HS-27A (cell line): ENCODE measurements around the gene PSMG4.

ENCODE experiments used
- DNase-seq: peaks from one replicate; pipeline ENCODE4 v3.0.0-alpha.2; 2012; ENCODE audit warnings: low read depth, missing footprints

Gene PSMG4

DNA sequence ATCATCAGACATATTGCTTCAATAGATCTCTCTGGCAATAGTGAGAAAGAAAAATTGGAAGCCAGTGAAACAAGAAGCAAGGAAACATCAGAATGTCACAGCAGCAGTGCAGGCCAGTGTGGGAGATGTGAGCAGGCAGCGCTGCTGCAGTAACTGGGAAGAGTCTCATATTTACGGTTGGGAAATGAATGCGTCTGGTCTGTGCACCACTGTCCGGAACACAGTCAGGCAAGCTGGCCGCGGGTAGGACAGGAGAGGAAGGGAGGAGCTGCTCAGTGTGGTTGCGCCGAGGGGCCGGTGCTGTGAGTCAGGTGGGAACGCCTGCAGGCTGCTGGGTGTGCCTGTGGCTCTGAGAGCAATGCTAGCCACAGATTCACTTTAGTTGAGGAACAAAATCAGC is 6.4 kb upstream of the PSMG4 start:
- no peak for DNase-seq

DNA sequence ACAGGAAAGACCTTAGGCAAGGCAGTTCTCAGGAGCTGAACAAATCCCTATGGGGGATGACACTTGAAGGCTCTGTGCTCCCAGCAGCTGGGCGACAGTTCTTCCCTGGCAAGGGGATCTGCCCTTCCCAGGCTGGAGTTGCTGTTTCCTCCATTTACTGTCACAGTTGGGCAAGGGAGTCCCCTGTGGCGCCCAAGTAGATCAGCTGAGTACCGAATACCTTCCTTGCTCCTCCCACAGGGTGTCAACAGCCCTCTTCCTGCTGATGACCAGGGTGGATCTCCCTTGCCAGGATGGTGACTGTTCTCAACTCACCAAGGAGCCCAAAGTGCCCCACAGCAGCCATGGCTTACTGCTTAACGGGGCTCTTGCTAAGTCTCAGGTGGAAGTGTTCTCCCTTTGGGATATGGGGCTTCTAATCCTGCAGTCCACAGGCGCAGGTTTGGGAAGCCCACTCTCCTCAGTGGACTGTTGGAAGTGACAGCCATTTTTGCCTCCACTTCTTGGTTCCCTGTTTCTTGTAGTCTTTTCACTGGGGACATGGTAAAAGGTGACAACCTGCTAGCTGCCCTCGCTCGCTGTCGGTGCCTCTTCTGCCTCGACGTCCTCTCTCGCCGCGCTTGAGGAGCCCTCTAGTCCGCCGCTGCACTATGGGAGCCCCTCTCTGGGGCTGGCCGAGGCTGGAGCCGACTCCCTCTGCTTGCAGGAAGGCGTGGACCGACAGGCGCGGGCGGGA is 5.7 kb upstream of the PSMG4 start:
- no peak for DNase-seq

DNA sequence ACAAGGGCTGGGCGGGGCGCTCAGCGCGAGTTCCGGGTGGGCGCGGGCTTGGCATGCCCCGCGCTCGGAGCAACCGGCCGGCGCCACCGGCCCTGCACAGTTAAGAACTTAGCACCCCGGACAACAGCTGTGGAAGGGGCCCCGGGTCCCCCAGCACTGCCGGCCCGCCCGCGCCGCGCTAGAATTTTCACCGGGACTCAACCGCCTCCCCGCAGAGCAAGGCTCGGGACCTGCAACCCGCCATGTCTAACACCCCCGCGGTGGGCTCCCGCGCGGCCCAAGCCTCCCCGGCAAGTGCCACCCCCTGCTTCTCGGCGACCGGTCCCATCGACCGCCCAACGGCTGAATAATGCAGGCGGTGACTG is 5.2 kb upstream of the PSMG4 start:
- DNase-seq, result no peak

DNA sequence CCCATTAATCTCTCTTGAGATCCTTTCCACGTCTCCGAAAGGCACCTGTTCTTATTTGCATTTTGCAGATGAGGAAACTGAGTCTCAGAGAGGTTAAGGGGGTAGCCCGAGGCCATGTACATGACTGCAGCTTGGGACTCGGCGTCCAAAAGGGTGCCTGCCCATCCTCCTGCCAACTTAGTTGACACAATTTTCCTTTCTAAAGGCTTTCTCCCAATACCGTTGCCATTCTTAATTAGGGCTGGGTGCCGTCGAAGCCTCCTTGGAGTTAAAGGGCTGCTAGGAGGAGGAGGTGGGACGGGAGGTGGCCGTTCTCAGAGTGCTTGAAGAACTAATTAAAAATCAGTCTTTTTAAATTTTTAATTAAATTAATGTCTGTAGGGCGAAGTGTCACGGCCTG is 546 bp upstream of the PSMG4 start:
- no peak for DNase-seq

DNA sequence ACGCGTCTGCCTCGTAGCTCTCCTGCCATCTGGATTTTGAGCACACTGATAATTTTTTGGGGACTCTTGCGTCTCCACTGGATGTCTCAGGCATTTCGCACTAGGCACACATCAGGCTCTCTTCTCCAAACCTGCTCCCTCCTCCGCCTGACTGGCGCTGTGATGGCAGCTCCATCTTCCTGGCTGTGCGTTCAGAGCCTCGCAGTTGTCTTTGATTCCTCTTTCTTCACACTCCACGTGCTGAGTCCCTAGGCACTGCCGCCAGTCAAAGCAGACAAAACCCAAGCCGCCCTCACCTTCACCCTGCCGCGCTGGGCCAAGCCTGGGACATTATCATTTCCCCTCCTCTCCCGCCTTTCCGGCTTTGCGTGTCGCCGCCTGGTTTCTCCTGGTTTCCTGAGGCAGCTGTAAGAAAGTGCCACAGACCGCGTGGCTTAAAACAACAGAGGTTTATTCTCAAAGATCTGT is 778 bp downstream of the PSMG4 start:
- DNase-seq, result no peak

DNA sequence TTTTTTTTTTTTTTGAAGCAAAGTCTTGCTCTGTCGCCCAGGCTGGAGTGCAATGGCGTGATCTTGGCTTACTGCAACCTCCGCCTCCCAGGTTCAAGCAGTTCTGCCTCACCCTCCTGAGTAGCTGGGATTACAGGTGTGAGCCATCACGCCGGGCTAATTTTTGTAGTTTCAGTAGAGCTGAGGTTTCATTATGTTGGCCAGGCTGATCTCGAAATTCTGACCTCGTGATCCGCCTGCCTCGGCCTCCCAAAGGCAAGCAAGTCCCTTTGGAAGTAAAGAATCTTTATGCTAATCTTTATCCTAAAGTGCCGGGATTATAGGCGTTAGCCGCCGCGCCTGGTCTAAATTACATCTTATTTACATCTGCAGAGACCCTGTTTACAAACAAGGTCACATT is 1.5 kb downstream of the PSMG4 start:
- DNase-seq, result no peak

DNA sequence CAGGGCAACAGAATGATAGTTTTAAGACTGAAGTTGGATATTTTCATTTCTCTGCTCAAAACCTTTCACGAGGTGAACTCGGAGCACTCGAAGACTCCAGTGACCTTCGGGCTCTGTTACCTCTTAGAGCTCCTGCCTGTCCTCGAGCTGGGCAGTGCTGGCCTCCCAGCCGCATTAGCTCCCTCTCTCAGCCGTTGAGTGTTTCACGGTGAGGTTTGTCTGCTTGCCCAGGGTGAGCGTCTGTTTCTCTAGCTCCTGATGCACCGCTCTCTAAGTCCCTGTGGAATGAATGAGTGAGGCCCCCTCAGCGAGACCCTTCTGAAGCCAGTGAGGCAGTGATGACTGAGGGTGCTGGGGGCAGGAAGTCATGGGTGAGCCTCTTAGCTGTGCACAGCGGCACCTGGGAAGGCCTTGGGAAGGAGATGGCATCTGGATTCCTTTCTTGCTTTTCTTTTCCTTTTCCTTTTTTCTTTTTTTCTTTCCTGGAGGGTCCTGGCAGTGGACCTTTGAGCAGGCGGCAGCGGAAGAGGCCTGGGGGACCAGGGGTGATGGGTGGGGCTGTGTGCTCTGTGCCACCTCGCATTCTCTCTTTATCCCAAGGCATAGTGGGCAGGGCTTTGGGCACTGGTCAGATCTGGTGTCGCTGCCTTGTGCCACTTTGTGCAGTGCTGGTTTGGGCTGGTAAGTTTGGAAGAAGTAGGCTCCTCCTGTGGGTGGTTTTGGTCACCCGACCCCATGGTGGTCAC is 2.2 kb downstream of the PSMG4 start:
- DNase-seq, result no peak

DNA sequence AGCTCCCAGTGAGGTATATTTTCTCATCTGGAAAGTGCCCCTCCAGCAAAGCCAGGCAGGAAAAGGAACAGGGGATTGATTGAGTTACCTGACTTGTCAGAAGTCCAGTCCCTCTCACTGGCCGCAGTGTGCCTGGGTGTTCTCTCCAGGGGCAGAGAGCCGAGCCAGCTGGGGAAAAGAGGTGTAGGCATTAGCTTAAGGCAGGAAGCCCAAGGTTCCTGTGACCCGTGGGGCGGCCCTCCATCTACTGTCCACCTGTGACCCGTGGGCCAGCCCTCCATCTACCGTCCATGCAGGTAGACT is 2.7 kb downstream of the PSMG4 start:
- no peak for DNase-seq

DNA sequence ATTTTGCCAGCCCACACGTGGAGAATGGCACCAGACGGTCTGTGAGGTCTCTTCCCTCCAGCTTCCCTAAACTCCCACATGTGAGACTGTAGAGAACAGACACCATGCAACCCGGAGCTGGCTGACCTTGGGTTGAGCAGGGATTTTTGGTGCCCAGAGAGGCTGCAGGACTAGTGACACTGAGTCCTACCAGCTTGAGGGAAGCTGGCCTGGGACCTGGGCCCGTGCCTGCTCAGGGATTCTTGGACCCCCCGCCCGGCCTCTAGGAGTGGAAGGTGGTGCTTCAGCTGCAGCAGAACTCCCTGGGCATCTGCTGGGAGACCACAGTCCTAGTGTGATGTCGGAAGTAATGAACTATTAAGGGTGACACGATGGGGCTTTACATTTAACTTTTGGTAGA is 3.2 kb downstream of the PSMG4 start:
- DNase-seq, result no peak

DNA sequence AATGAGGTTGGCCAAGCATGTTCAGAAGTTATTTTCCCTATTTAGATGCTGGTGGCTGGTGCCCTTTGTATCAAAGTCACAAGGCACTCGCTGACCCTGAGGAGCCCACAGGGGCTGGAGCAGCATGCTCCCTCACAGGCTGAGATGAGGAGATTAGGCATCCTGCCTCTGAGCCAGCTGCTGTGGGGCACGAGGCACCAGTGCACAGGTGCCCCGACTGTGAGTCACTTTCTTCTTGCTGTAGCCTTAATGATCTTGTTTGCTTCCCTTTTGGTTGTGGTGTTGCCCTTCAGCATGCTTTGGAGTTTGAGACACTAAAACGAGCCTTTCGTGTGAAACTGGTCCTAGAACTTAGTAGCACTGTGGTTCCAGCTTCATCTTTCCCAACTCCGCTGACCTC is 4.3 kb downstream of the PSMG4 start:
- DNase-seq, result no peak

DNA sequence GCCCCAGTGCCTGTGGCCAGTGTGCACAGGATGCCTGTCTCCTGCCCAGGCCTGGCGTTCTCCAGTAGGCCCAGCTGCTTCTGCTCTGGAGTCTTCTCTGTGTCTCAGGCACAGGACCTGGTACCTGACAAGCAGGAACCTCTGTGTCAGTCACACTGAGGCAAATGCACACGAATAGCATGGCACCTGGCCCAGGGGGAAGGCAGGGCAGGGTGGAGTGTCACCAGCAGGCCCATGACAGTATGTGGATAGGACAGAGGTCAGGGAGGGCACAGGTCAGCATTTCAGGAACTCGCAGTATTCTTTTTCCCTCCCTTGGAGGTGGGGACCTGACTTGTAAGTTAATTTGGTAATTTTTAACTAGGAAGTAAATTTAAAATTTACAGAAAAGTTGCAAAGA is 5.6 kb downstream of the PSMG4 start:
- no peak for DNase-seq

DNA sequence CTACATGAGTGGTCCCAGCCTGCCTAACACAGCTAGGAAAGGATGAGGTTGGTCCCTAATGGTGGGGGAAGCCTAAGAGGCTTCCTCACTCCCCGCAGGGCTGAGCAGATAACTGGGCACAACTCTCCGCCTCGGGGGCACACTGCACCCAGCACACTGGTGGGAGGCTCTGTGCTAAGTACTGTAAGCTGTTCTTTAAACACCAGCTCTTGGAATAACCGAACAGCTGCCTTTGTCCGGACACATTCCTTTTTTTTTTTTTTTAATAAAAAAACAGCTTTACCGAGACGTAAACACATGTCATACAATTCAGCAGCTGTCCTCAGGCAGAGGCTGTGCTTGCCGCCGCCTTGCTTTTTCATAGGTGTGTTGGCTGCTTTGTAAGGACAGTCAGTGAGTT is 6.9 kb downstream of the PSMG4 start:
- DNase-seq, result no peak

DNA sequence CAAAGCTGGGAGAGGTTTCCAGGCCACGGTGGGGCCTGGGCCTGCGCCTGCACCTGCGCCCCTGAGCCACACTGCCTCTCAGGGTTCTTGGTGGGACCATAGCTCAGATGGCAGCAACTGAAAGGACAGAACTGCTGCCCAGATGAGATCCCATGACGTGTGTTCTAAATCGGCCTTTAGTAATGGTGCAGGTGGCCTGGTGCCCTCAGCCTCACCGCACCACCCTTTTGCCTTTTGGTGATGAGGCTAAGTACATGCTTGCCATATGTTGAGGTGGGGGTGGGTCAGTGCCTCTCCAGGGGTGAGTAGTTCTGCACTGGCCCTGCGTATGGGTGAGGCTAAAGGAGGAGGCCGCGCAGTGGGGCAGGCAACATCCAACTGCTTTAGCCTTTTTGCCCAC is 7.4 kb downstream of the PSMG4 start:
- DNase-seq, result no peak

DNA sequence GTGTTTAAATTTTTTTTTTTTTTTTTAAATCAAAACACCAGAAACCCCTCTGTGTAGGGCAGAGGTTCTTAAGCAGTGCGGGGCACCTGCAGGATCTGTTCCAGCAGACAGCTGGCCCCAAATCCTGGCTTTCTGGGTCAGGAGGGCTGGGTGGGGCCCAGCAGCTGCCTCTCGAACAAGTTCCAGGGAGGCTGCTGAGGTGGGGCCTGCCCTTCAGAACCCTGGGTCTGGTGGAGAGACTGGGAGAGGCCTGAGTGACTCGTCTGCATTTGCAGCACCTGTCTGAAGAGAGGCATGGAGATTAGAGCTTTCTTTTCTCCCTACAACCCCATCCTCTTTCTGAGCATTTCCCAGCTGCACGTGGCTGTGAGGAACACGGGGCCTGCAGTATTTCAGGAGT is 8.4 kb downstream of the PSMG4 start:
- no peak for DNase-seq

DNA sequence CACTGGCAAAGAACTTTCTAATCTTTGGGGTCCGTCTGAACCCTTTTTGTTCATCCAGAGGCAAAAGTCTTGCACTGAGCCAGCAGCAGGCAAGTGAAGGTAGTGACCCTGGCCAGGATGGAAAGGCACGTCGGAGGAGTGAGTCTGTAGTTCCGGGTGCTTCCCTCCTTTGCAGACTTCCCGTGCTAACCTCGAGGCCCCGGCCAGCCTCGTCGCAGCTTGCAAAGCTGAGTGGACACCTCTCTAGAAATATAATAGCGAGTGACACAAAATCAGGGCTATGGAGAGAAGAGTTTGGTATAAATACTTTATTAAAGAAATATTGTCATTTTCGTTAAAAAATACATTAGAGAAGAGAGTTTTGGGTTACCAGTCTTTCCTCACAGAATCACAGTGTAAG is 9.9 kb downstream of the PSMG4 start:
- no peak for DNase-seq

DNA sequence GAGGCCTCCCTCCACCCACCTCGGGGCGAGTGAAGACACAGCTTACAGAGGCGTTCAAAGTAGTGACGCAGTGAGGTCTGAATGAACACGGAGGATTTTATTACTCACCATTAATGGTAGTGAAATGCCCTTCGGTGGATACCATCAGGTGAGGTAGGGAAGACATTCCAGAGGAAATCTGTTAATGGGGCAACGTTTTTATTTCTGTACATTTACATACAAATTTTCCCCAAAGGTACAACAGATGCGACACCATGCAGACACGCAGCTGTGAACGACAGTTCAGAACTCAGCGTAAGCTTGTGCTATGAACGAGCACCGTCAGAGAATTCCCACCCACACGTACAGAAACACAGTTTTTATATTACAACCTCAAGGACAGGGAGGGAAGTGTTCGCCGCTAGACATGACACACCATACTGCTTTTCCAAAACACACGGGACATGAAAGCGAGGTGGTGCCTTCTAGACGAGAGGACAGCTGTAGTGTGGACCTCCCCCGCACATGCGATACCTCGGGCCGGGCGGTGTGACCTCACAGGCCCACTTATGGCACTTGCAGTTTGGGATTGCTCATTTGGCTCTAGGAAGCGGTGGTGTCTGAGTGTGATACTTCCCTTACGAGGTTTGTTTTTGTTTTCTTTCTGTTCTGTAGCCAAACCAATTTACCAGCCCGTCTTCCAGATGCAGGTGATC is 10.7 kb downstream of the PSMG4 start:
- no peak for DNase-seq

DNA sequence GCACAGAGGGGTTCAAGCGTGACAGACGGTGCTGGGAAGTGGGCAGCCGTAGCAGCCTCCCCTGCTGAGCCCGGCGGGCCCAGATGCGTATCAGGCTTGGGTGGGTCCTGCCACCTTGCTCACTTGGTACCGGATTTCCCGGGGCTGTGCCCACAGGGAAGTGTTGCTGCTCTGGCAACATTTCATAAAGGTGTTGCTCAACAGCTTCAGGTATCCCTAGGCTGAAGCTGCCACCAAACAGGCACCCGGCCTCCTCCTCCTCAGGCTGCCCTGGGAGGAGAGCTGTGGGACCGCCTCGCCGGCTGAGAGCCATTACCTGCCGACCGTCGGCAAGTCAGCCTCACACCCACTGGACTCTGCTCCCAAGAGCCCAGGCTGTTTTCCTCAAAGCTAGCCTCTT is 11.5 kb downstream of the PSMG4 start:
- no peak for DNase-seq

DNA sequence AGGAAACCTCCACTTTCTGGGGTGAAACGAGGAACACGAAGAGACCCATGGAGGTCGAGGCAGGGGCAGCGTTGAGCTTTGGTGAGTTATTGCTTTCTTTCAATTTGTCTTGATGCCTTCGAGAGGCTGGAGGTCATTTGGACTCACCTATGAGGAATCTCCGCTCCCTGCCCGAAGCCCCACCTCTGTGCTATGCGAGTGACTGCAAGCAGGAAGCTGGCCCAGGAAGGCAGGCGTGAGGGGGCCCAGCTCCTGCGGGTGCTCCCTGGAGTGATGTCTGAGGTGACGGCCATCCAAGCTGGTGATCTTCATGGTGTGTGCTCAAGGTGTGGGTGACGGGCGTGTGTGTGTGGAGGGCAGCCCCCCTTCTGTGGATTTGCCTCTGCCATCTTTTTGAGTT is 13.0 kb downstream of the PSMG4 start:
- DNase-seq, result no peak

DNA sequence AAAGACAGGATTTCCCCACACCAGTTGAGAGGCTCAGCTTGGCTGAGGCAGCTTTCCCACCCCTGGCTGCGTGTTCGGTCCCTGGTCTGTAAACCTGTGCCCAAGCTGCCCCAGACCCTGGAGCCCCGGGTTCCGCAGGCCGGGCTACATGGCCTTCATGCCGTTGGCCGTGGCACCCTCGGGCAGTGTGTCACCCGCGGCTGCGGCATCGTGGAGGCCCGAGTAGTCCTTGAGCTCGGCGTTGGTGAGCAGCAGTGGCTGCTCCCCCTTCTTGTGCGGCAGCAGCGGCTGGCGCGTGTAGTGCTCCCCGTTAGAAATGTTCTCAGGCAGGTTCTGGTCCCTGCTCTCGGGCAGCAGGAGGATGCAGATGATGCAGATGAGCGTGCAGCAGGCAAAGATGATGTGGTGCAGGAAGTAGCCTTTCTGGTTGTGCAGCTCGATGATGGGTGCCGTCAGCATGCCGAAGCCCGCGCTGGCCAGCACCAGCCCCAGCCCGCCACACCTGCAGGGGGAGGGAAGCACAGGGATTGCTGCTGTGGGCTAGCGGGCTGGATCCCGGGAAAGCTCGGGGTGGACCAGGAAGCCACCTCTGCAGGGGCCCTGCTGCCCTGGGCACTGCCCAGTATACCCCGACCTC is 14.3 kb downstream of the PSMG4 start:
- no peak for DNase-seq

DNA sequence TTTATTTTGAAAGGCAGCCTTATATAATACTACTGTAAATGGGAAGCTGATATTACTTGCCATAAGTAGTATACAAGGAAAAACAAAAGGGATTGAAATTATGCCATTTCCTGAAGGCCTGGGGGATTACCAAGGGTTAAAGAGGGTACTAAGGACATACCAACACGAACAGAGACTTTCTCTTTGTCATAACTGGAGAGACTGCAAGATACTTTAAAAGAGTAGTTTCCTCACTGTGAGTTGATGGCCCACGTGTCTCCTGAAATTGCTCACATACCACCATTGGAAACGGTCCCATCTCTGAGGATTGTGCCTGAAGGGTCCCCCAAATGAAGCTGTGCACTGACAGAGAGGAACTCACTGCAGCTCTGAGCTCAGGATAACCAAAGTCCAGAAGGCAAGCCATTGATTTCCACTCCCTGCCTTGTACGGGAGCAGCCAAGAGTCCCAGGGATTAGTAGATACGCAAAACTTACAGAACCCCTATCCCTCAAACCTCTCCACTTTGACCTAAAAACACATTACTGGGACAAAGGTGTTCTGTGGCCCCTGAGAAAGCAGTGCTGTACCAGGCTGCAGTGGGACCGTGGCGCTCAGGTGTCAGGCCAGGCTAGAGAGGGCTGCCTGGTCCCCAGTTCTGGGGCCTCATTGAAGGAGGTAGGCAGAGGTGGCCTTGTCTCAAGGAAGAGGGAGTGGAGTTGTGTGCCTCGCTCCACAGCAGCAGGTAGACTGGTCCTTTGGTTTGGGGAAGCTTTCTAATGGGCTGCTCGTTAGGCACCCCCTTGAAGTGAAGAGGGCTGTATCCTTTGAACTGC is 15.2 kb downstream of the PSMG4 start:
- no peak for DNase-seq

DNA sequence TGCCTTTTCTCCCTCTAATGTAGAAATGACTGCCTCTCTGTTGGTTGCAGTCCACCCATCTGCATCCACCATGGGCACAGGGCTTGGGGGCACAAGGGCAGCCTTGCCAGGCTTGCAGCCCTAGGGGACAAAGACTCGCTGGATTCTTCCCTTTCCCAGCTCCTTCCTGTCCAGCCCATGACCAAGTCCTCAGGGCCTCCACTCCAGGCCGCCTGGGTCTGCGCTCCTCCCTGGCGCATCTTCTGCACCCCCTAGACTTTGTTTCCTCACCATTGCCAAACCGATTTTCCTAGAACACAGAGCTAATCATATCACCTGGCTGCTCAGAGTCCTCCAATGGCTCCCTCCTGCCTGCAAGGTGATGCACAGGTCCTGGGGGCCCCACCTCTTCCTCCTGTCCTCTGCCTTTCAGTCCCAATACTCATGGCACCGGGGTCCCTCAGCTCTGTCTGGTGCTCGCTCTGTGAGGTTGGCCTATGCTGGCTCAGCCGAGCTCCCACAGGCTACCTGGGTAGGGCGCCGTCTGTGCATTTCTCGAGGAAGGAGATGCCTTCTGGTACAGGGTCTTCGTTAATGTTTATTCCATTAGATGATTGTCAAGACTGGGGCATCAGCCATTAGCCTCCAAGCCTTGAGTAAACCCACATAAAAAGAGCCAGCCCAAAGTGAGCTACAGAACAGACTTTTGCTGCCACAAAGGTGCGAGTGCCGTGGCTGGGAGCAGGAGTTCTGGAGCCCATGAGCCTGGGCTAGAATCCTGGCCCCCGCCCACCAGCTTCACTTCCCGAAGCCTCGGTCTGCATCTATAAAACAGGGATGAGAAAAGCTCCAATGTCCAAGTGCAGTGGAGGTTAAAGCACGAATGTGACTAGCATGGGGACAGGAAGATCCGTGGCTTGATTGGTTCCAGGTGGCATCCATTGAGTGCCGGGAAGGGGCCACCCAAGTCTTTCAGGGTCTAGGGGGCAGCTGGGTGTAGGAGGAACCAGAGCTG is 17.7 kb downstream of the PSMG4 start:
- no peak for DNase-seq
